ENCODE results near the gene CASP5.
"Not testable (repeated sequence)": the region's sequence is repeated elsewhere in the genome, so short reads cannot be mapped to it uniquely, and the experiment has no call there.

Gene CASP5

GRCh38 chr11:105033781-105034180 is 10.8 kb upstream of the CASP5 start:
- no peak for DNase-seq (ENCODE audit: low spot score)

- peak; percentile 7 for DNase-seq (ENCODE audit: low spot score)
Observed at GRCh38 chr11:105033343-105033742, 10.4 kb upstream of the CASP5 start.

GRCh38 chr11:105032495-105032894 is 9.5 kb upstream of the CASP5 start:
- no peak for DNase-seq (ENCODE audit: low spot score)

- DNase-seq (ENCODE audit: low spot score): no peak
Observed at GRCh38 chr11:105027678-105028077, 4.7 kb upstream of the CASP5 start.

GRCh38 chr11:105024394-105024793 is 1.4 kb upstream of the CASP5 start:
- no peak for DNase-seq (ENCODE audit: low spot score)

- DNase-seq (ENCODE audit: low spot score): no peak
Observed at GRCh38 chr11:105022527-105022926, 441 bp downstream of the CASP5 start.

- DNase-seq (ENCODE audit: low spot score): no peak
Observed at GRCh38 chr11:105007463-105007862, 15.5 kb downstream of the CASP5 start.

- no peak for DNase-seq (ENCODE audit: low spot score)
Observed at GRCh38 chr11:105005451-105005845, 17.5 kb downstream of the CASP5 start.

- DNase-seq (ENCODE audit: low spot score): no peak
Observed at GRCh38 chr11:105004021-105004420, 18.9 kb downstream of the CASP5 start.

- no peak for DNase-seq (ENCODE audit: low spot score)
Observed at GRCh38 chr11:105003151-105003550, 19.8 kb downstream of the CASP5 start.

GRCh38 chr11:105000797-105001196 is 22.2 kb downstream of the CASP5 start:
- DNase-seq (ENCODE audit: low spot score): no peak

GRCh38 chr11:105000167-105000566 is 22.8 kb downstream of the CASP5 start:
- DNase-seq (ENCODE audit: low spot score): no peak

- no peak for DNase-seq (ENCODE audit: low spot score)
Observed at GRCh38 chr11:104999721-105000120, 23.2 kb downstream of the CASP5 start.

- no peak for DNase-seq (ENCODE audit: low spot score)
Observed at GRCh38 chr11:104997288-104997687, 25.7 kb downstream of the CASP5 start.

GRCh38 chr11:104995001-104995408 is 28.0 kb downstream of the CASP5 start:
- no peak for DNase-seq (ENCODE audit: low spot score)

- DNase-seq (ENCODE audit: low spot score): no peak
Observed at GRCh38 chr11:104992781-104993180, 30.2 kb downstream of the CASP5 start.

GRCh38 chr11:104991994-104992393 is 31.0 kb downstream of the CASP5 start:
- no peak for DNase-seq (ENCODE audit: low spot score)

- DNase-seq (ENCODE audit: low spot score): no peak
Observed at GRCh38 chr11:104984808-104985207, 38.2 kb downstream of the CASP5 start.

- DNase-seq (ENCODE audit: low spot score): no peak
Observed at GRCh38 chr11:104979839-104980238, 43.1 kb downstream of the CASP5 start.

GRCh38 chr11:104973616-104974015 is 49.4 kb downstream of the CASP5 start:
- DNase-seq (ENCODE audit: low spot score): no peak

- DNase-seq (ENCODE audit: low spot score): not testable (repeated sequence)
Observed at GRCh38 chr11:104972924-104973323, 50.0 kb downstream of the CASP5 start.

GRCh38 chr11:104970756-104971155 is 52.2 kb downstream of the CASP5 start:
- DNase-seq (ENCODE audit: low spot score): no peak

- peak; percentile 50 for DNase-seq (ENCODE audit: low spot score)
Observed at GRCh38 chr11:104968856-104969776, 53.9 kb downstream of the CASP5 start.

GRCh38 chr11:104968355-104968855 is 54.6 kb downstream of the CASP5 start, which contains the start of gene CASP4:
TSS of gene CASP4 (minus strand) at chr11:104968574. CDS start at chr11:104968525, 49 bp downstream.
- peak; percentile 63 for DNase-seq (ENCODE audit: low spot score)
